Uterus (tissue), 2 donors: Measurements from ENCODE around the gene AIG1.

Experiments used
- POLR2A ChIP-seq, 2 donors: fragments of 450-650 bp; IDR thresholded peaks; one replicate each; pipeline ENCODE4 v1.6.1; 2016; ENCODE audit warnings: antibody characterized with exemption in 2 of 2, mild to moderate bottlenecking in 1 of 2, moderate library complexity in 1 of 2
- TF ChIP-seq, protein P1 (sequence below), 4 experiments: fragments of 200-600 bp in 2 of 4; fragments of 450-650 bp in 2 of 4; sonication (generic) in 2 of 4; IDR thresholded peaks; one replicate each; pipeline ENCODE4 v1.5.1; 2016 to 2019; ENCODE audit warnings: antibody characterized with exemption in 4 of 4, mild to moderate bottlenecking in 2 of 4, moderate library complexity in 1 of 4

GRCh38 chr6:143262859-143263258 lies 202.2 kb downstream of the AIG1 start:
- TF ChIP-seq POLR2A (IDR thresholded peaks at IDR 0.05): no peak
- TF ChIP-seq, protein P1, sequence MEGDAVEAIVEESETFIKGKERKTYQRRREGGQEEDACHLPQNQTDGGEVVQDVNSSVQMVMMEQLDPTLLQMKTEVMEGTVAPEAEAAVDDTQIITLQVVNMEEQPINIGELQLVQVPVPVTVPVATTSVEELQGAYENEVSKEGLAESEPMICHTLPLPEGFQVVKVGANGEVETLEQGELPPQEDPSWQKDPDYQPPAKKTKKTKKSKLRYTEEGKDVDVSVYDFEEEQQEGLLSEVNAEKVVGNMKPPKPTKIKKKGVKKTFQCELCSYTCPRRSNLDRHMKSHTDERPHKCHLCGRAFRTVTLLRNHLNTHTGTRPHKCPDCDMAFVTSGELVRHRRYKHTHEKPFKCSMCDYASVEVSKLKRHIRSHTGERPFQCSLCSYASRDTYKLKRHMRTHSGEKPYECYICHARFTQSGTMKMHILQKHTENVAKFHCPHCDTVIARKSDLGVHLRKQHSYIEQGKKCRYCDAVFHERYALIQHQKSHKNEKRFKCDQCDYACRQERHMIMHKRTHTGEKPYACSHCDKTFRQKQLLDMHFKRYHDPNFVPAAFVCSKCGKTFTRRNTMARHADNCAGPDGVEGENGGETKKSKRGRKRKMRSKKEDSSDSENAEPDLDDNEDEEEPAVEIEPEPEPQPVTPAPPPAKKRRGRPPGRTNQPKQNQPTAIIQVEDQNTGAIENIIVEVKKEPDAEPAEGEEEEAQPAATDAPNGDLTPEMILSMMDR (IDR thresholded peaks at IDR 0.05): no peak
